Left ventricle myocardium inferior (tissue), 1 donor: ENCODE measurements around the gene ASCC3. TPM values are rescaled to one million over a fixed set of nuclear protein-coding genes. Genes with fewer than 3 reads are reported as not detected.

Source experiments
- DNase-seq: peaks from one replicate; pipeline ENCODE4 v3.0.0-alpha.2; 2020
- H3K27ac ChIP-seq: fragments of 200-600 bp; replicated peaks from 2 replicates; pipeline ENCODE4 v1.8.0; 2021
- H3K27me3 ChIP-seq: fragments of 200-600 bp; 2 replicates; pipeline ENCODE4 v1.8.0; 2021; ENCODE audit warnings: low read depth
- H3K36me3 ChIP-seq: fragments of 200-600 bp; 2 replicates; pipeline ENCODE4 v1.8.0; 2021
- H3K4me1 ChIP-seq: fragments of 200-600 bp; 2 replicates; pipeline ENCODE4 v1.8.0; 2021
- H3K4me3 ChIP-seq: fragments of 200-600 bp; 2 replicates; pipeline ENCODE4 v1.8.0; 2021; ENCODE audit warnings: mild to moderate bottlenecking, moderate library complexity
- H3K9me3 ChIP-seq: fragments of 200-600 bp; replicated peaks from 2 replicates; pipeline ENCODE4 v1.8.0; 2021
- intact Hi-C: fragments of 100-400 bp; cut with micrococcal nuclease; formaldehyde crosslinking; loops from one replicate; pipeline ENCODE4 v1.11.0; 2022
- total RNA-seq: library from RNA; stranded (reverse); fragmentation: NEBNext Ultra II Directional; extraction: Animal tissue kit (Norgen Biotek cat#: 25700); gene quantifications from one replicate; pipeline ENCODE4 v1.2.1, GENCODE V29; 2021
- TF ChIP-seq, protein P1 (sequence below): fragments of 200-600 bp; IDR thresholded peaks from 2 replicates; pipeline ENCODE4 v1.8.0; 2021; ENCODE audit warnings: antibody characterized with exemption, mild to moderate bottlenecking, borderline replicate concordance
- donor health status: DM: no; HTN: yes; CAD: no; lungs with severe emphysema.

ASCC3 gene
- total RNA-seq, 1 donor from 2014 or later: 16.7 TPM

DNA sequence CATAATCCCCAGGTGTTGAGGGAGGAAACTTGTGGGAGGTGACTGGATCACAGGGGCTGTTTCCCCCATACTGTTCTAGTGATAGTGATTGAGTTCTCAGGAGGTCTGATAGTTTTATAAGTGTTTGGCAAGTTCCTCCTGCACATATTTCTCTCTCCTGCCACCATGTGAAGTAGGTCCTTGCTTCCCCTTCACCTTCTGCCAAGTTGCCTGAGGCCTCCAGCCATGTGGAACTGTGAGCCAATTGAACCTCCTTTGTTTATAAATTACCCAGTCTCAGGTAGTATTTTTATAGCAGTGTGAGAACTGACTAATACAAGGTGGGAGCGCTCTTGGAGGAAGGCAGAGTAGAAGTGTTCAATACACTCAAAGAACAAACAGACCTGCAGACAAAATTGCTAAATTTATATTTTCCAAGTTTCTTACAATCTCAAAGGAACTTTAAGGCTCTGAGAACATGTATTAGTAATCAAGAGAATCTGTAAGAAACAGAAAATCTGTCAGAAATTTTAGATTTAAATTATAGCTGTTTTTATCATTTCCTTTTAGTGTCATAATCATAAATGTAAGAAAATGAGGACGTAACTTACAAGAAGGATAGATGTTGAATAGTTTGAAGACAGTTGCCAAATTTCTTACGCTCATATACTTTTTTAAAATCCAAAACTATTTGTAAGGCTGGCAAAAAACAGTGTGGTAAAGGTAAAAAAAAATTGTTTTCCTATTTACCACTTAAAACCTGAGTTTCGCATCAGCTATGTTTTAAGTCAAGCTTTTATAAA is 77.7 kb downstream of the ASCC3 start:
- no peak overlapping the region for H3K4me3 ChIP-seq
- H3K27me3 ChIP-seq: no peaks in the 10 kb centered on the region
- peaks cover 8% of the 10 kb centered on the region for H3K36me3 ChIP-seq
- TF ChIP-seq, protein P1, sequence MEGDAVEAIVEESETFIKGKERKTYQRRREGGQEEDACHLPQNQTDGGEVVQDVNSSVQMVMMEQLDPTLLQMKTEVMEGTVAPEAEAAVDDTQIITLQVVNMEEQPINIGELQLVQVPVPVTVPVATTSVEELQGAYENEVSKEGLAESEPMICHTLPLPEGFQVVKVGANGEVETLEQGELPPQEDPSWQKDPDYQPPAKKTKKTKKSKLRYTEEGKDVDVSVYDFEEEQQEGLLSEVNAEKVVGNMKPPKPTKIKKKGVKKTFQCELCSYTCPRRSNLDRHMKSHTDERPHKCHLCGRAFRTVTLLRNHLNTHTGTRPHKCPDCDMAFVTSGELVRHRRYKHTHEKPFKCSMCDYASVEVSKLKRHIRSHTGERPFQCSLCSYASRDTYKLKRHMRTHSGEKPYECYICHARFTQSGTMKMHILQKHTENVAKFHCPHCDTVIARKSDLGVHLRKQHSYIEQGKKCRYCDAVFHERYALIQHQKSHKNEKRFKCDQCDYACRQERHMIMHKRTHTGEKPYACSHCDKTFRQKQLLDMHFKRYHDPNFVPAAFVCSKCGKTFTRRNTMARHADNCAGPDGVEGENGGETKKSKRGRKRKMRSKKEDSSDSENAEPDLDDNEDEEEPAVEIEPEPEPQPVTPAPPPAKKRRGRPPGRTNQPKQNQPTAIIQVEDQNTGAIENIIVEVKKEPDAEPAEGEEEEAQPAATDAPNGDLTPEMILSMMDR: no peak
- intact Hi-C loops: no loop called here
- H3K27ac ChIP-seq: no peak overlapping the region
- H3K4me1 ChIP-seq: no peaks in the 10 kb centered on the region
- no peak for DNase-seq
- no peaks in the 10 kb centered on the region for H3K9me3 ChIP-seq

DNA sequence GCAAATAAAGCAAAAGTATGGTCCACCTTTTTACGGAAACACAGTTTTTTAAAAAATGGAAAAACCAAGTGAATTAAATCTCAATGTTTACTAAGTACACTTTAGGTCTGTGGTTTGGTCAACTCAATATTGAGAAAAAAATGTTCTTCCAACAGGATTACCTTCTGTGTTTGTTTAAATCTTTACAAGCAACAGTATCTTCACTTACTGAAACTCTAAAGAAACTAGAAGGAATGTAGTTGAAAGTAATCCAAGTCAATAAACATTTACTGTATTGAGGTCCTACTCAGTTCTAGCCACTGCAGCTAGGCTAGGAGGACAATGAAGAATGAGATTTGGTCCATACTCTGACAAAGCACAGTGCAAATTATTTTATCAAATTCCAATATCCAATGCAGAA is 80.1 kb downstream of the ASCC3 start:
- H3K4me3 ChIP-seq: no peak overlapping the region
- H3K27ac ChIP-seq: no peak overlapping the region
- H3K9me3 ChIP-seq: no peaks in the 10 kb centered on the region
- H3K4me1 ChIP-seq: no peaks in the 10 kb centered on the region
- H3K27me3 ChIP-seq: no peaks in the 10 kb centered on the region
- TF ChIP-seq, protein P1: no peak
- intact Hi-C loops: no loop called here
- DNase-seq: no peak
- peaks cover 14% of the 10 kb centered on the region for H3K36me3 ChIP-seq

GRCh38 chr6:100796049-100796823 is 84.9 kb downstream of the ASCC3 start:
- TF ChIP-seq, protein P1: no peak
- Histone ChIP-seq H3K36me3 (peaks cover 11% of the 10 kb centered on the region), H3K9me3 (no peaks in the 10 kb centered on the region), H3K27me3 (no peaks in the 10 kb centered on the region), H3K4me1 (no peaks in the 10 kb centered on the region), H3K4me3 (no peak overlapping the region), H3K27ac (no peak overlapping the region)
- intact Hi-C loops: no loop called here
- no peak for DNase-seq

DNA sequence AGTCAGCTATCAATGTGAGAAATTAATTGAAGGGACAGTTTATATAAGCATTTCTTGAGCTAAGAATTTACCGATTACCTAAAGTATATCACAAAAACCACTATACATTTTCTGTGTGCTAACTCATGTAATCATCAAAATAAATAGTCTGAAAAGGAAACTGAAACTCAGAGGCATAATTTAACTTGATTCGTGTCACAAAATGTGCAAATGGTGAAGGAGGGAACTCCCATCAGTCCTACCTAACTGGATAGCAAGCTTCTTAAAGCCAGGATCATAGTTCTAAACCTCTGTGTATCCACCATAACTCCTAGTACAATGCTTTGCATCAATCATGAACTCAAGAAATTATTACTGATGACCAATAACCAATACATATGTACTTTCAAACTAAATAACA is 91.0 kb downstream of the ASCC3 start:
- Histone ChIP-seq H3K36me3 (peaks cover 3% of the 10 kb centered on the region), H3K27me3 (no peaks in the 10 kb centered on the region)
- TF ChIP-seq, protein P1: no peak

GRCh38 chr6:100785982-100786381 is 95.1 kb downstream of the ASCC3 start:
- TF ChIP-seq, protein P1: no peak
- Histone ChIP-seq H3K9me3 (no peaks in the 10 kb centered on the region), H3K27ac (no peak overlapping the region), H3K36me3 (no peaks in the 10 kb centered on the region), H3K4me1 (no peaks in the 10 kb centered on the region), H3K4me3 (no peak overlapping the region), H3K27me3 (no peaks in the 10 kb centered on the region)
- no peak for DNase-seq
- intact Hi-C loops: no loop called here

More for the DNA sequence above, 91.0 kb downstream of the ASCC3 start:
- no peak overlapping the region for H3K27ac ChIP-seq
- no peak for DNase-seq
- intact Hi-C loops: no loop called here
- H3K9me3 ChIP-seq: no peaks in the 10 kb centered on the region
- no peaks in the 10 kb centered on the region for H3K4me1 ChIP-seq
- H3K4me3 ChIP-seq: no peak overlapping the region
